ENCODE data around the gene KIF20B.
"Not testable (repeated sequence)": the region's sequence is repeated elsewhere in the genome, so short reads cannot be mapped to it uniquely, and the experiment has no call there.

KIF20B gene

DNA sequence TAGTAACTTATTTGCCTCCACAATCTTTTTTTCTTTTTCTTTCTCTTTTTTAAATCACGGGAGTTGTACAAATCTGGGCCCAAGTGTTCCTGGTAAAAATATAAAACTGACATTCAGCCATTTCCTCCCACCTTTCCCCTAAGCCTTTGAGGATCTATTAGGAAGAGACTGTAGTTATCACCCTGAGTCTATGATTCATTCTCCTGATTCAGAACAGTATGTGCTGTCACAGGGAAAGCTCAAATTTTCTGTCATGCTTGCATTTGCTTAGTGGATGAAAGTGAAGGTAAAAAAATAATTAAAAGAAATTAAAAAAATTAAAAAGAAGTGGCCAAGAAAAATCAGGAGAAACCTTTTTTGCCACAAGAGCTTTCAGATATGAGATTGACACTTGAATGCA is 71.7 kb downstream of the KIF20B start:
- no peak for DNase-seq (ENCODE audit: low read depth, low spot score)

GRCh38 chr10:89776665-89777064 is 75.3 kb downstream of the KIF20B start:
- no peak for DNase-seq (ENCODE audit: low read depth, low spot score)

- no peak for DNase-seq (ENCODE audit: low read depth, low spot score)
These were observed 81.1 kb downstream of the KIF20B start for GRCh38 chr10:89782470-89782869.

DNA sequence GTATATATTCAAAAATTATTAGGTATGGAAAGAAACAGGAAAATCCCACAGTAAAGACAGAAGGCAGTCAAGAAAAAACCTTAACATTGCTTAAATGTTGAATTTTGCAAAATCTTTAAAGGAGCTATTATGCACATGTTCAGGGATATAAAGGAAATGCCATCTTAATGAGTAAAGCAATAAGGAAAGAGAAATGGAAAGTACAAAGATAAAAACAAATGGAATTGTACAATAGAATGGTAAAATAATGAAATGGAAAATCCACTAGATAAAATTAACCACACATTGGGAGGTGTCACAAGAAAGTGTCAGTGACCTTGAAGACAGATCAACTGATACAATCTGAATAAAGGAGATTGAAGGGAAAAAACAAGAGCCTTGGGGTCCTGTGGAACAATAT is 82.0 kb downstream of the KIF20B start:
- DNase-seq (ENCODE audit: low read depth, low spot score), result no peak

- DNase-seq (ENCODE audit: low read depth, low spot score), result no peak
These were observed 83.7 kb downstream of the KIF20B start for GRCh38 chr10:89785095-89785494.

GRCh38 chr10:89789188-89789877 is 87.9 kb downstream of the KIF20B start:
- no peak for DNase-seq (ENCODE audit: low read depth, low spot score)

DNA sequence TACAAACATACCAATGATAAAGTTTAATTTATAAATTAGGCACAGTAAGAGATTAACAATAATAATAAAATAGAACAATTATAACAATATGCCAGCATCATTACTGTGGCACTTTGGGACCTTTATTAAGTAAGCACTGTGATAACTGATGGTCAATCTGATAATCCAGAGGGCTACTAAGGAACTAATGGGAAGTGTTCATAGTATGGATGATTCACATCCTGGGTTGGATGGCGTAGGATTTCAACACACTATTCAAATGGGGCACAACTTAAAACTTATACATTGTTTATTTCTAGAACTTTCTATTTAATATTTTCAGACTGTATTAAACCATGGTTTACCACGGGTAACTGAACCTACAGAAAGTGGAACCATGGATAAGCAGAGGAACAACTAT is 90.8 kb downstream of the KIF20B start:
- DNase-seq (ENCODE audit: low read depth, low spot score), result no peak

DNA sequence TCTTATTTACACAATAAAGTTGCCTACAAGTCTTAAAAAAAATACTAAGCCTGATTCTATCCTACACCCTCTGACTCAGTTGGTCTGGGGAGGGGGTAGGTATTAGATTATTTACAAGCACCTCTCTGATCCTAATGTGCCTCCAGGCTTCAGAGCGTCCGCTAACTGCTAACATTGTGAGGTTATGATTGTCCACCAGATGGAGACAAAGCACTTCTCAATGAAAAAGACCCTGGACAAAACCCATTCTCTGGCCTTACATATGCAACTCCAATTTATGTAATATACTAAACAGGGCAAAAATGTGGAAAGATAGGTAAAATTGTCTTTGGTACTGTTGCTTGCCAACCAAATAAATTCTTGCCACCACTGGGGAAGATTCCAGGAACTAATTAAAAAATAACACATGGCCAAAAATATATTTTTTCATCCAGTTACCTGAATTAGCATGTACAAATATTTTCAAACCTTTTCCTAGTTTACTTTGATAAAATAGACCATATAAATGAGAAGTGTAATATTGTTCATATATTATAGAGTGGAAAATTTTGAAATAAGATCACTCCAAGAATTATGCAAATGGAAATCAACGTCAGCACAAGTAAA is 92.4 kb downstream of the KIF20B start:
- DNase-seq (ENCODE audit: low read depth, low spot score), result peak; percentile 34

GRCh38 chr10:89795840-89796239 is 94.5 kb downstream of the KIF20B start:
- no peak for DNase-seq (ENCODE audit: low read depth, low spot score)

DNA sequence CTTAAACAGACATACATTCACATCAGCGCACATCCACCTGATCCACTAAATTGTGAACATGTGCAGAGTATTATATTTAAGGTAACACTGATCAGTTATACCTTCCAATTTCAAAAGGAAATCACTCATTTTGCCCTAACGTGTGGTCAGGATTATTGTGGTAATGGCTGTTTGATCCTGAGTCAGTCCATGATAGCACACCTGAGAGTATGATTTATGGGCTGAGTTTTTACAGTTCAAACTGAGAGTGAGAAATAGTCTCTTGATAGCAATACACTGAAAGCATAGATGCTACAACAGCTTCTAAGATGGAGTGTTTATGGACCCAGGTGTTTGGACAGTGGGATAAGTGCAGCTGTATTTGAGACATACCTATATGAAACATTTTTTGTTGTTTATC is 96.7 kb downstream of the KIF20B start:
- no peak for DNase-seq (ENCODE audit: low read depth, low spot score)

DNA sequence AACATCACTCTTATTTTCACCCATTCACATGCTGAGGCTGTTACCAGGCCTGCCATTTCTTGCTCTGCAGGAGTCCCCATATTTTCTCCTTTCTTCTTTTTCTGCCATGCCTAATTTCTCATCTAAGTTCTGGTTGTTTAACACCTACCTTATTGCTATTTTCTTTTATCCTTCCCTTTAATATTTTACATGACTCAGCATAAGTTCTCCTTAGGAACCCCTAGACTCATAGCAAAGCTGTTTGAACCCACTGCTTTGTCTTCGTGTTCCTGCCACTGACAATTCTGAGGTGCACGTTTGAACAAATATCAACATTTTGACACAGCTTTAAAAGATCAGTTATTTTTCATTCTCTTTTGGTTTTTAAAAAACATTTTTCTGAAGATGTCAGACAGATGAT is 98.2 kb downstream of the KIF20B start:
- no peak for DNase-seq (ENCODE audit: low read depth, low spot score)

- no peak for DNase-seq (ENCODE audit: low read depth, low spot score)
These were observed 104.2 kb downstream of the KIF20B start for GRCh38 chr10:89805599-89806013.

DNA sequence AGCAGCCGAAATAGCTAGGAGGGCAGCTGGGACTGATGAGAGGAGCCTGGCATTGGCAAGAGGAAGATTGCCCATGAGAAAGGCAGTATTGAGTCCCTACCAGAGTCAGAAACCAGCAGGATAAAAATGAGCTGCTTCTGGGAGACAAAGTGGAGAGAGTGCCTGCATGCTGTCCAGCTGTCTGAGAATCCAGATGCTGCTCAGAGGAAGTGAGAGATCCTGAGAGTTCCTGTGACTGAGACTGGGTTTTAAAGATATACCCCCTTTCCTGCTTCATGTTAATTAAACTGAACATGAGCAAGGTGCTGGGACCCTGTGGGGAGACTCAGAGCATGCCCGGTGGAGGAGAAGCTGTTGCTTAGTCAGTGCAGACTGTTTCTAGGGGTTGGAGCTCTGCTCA is 107.5 kb downstream of the KIF20B start:
- DNase-seq (ENCODE audit: low read depth, low spot score), result no peak

- DNase-seq (ENCODE audit: low read depth, low spot score), result no peak
These were observed 108.4 kb downstream of the KIF20B start for GRCh38 chr10:89809766-89810165.

DNA sequence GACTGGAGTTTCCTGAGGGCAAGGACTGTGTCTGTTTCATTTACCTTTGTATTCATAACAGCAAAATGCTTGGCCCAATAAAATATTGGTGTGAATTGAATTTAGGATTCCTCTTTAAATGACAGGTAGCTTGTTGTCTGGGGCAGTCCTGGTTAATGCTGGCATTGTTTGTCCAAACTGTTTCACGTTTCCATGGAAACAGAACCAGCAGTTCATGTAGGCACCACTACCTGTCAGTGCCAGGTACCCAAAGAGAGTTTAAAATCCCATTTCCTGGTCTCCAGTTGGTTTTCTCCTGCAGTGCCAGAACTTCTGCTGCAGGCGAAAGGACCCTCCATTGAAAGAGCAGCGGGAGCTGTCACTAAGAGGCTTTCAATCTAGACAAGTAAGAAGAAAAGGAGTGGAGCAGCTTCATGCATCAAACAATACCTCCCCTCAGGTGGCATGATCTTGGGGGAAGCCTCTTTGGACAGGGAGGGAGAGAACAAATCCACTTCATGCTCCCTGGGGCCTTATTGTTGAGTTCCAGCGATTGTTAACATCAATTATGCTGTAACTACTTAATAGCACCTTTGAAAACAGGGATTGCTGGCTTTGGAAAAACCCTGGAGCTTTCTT is 109.6 kb downstream of the KIF20B start:
- DNase-seq (ENCODE audit: low read depth, low spot score), result no peak

DNA sequence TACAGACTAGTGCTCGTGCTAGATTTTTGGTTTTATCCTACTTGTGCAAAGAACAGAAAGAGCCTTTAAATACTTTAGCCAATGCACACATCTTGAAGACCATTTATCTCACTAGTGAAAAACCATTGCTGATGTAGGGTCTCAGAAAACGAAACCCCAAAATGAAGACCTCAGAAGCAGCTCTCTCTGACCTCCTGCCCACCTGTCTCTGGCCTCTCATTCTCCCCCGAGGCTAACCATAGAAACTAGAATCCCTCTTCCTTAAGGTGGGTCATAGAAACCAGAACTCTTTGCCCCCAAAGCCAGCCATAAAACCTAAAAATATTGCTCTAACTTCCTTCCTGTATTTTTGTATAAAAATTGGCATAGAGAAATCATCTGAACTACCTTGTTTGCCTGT is 112.2 kb downstream of the KIF20B start:
- no peak for DNase-seq (ENCODE audit: low read depth, low spot score)

DNA sequence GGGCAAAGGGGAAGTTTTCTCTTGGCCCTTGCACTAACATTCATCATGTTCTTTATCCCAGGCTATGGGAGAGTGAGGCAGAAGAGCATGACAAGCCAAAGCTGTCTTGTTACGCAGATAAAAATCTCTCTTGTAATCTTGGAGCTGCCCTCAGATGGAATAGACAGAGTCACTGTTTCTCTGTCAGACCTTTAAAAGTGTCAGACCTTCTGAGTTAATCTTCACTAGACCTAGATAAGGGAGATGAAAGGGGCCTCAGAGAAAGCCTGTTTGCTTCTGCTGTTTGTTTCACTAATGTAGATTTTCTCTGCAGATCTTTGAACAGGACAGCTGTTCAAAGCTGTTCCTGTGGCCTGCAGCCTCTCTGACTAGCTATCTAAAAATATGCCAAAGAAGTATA is 112.9 kb downstream of the KIF20B start:
- no peak for DNase-seq (ENCODE audit: low read depth, low spot score)

DNA sequence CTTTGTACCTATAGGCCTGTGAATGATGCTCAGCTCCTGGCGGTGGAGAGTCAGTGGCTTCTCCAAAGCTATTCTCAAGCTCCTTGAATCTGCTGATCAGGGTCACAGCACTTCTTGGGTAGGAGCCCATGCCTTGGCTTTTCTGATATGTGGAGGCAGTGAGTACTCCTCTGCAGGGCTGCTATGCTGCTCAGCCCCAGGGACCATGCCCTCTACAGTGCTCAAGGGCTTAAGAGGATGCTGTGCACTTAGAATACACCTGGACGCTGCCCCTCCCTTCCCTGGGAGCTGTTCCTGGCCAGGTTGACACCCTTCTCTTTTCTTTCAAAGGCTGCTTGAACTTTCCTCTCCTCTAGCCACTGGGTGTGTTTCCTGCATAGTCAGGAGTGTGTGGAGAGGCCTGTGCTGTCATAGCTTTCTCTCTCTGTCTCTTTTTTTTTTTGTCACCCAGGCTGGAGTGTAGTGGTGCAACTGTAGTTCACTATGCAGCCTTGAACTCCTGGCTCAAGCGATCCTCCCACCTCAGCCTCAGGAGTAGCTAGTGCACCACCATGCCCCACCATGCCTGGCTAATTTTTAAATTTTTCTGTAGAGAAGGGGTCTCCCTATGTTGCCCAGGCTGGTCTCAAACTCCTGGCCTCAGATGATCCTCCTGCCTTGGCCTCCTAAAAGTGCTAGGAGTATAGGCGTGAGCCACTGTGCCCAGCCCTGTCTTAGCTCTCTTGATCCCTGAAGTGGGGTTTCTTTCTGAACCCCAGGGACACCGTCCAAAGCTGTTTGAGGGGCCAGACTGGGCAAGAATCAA is 113.9 kb downstream of the KIF20B start:
- no peak for DNase-seq (ENCODE audit: low read depth, low spot score)

DNA sequence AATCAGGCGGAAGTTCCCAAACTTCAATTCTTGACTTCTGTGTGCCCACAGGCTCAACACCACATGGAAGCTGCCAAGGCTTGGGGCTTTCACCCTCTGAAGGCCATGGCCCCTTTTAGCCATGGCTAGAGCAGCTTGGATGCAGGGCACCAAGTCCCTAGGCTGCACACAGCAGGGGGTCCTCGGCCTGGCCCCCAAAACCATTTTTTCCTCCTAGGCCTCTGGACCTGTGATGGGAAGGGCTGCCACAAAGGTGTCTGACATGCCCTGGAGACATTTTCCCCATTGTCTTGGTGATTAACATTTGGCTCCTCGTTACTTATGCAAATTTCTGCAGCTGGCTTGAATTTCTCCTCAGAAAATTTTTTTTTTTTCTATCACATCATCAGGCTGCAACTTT is 117.6 kb downstream of the KIF20B start:
- DNase-seq (ENCODE audit: low read depth, low spot score), result not testable (repeated sequence)
